GM21529 (cell line): ENCODE data around the gene PHF5A.
A peak's percentile ranks its signal among the peaks of the same experiment; 100 is the strongest.
"Not testable (repeated sequence)": the region's sequence is repeated elsewhere in the genome, so short reads cannot be mapped to it uniquely, and the experiment has no call there.

ENCODE experiments used
- ATAC-seq: cut with Tn5 transposase; IDR thresholded peaks from one replicate; pipeline ENCODE4 v1.9.1; 2021; ENCODE audit not compliant: unreplicated experiment

The PHF5A gene

GRCh38 chr22:41488076-41488475, 19.6 kb upstream of the PHF5A start:
- no peak for ATAC-seq

- no peak for ATAC-seq
Observed at GRCh38 chr22:41487037-41487935, 18.8 kb upstream of the PHF5A start.

GRCh38 chr22:41485033-41485432, 16.5 kb upstream of the PHF5A start:
- ATAC-seq = no peak

- ATAC-seq = no peak
Observed at GRCh38 chr22:41482319-41482935, 13.9 kb upstream of the PHF5A start.

- no peak for ATAC-seq
Observed at GRCh38 chr22:41481925-41482318, 13.4 kb upstream of the PHF5A start.

GRCh38 chr22:41481131-41481830, 12.8 kb upstream of the PHF5A start:
- no peak for ATAC-seq

- no peak for ATAC-seq
Observed at GRCh38 chr22:41480397-41480735, 11.9 kb upstream of the PHF5A start.

GRCh38 chr22:41479671-41480396, 11.3 kb upstream of the PHF5A start:
- ATAC-seq = no peak

- ATAC-seq = peak; percentile 29
Observed at GRCh38 chr22:41478891-41479521, 10.5 kb upstream of the PHF5A start.

- no peak for ATAC-seq
Observed at GRCh38 chr22:41478473-41478872, 10.0 kb upstream of the PHF5A start.

GRCh38 chr22:41474872-41475451, 6.5 kb upstream of the PHF5A start:
- ATAC-seq = no peak

GRCh38 chr22:41471568-41471967, 3.1 kb upstream of the PHF5A start:
- no peak for ATAC-seq

- no peak for ATAC-seq
Observed at GRCh38 chr22:41470886-41471285, 2.4 kb upstream of the PHF5A start.

- ATAC-seq = peak; percentile 13
Observed at GRCh38 chr22:41469218-41469851, 843 bp upstream of the PHF5A start.

GRCh38 chr22:41461901-41462300, 6.6 kb downstream of the PHF5A start:
- no peak for ATAC-seq

- ATAC-seq = not testable (repeated sequence)
Observed at GRCh38 chr22:41460071-41460470, 8.4 kb downstream of the PHF5A start.

- no peak for ATAC-seq
Observed at GRCh38 chr22:41459431-41459830, 9.1 kb downstream of the PHF5A start.

GRCh38 chr22:41458161-41458728, 10.2 kb downstream of the PHF5A start:
- ATAC-seq = no peak

- ATAC-seq = peak; percentile 49
Observed at GRCh38 chr22:41448189-41448808, 20.2 kb downstream of the PHF5A start.
